Heart right ventricle (tissue), 16 donors: ENCODE results near the gene DSCAM. TPM values are rescaled to one million over a fixed set of nuclear protein-coding genes. Genes with fewer than 3 reads are reported as not detected.

ENCODE experiments used
- ATAC-seq, 8 donors: fragments of 200-7000 bp; cut with Tn5 transposase; one replicate each; pipeline ENCODE4 v1.9.1; 2020; ENCODE audit warnings: mild to moderate bottlenecking in 8 of 8, moderate library complexity in 8 of 8, moderate number of reproducible peaks in 1 of 8
- DNase-seq, 2 donors: peaks; one replicate each; pipeline ENCODE4 v3.0.0-alpha.2; 2020
- H3K27ac ChIP-seq, 10 donors: fragments of 200-600 bp; sonication (generic) in 2 of 10; one replicate each; pipeline versions ENCODE4 v1.5.0 to v1.8.0; 2020 to 2022; ENCODE audit warnings: mild to moderate bottlenecking in 3 of 10
- H3K27me3 ChIP-seq, 7 donors: fragments of 200-600 bp; one replicate each; pipeline ENCODE4 v1.8.0; 2021 to 2022; ENCODE audit warnings: mild to moderate bottlenecking in 2 of 7
- H3K36me3 ChIP-seq, 9 donors: fragments of 200-600 bp; sonication (generic) in 1 of 9; one replicate each; pipeline versions ENCODE4 v1.5.0 to v1.8.0; 2020 to 2022; ENCODE audit warnings: mild to moderate bottlenecking in 2 of 9
- H3K4me1 ChIP-seq, 9 donors: fragments of 200-600 bp; sonication (generic) in 1 of 9; one replicate each; pipeline versions ENCODE4 v1.5.0 to v1.8.0; 2020 to 2022; ENCODE audit warnings: mild to moderate bottlenecking in 4 of 9
- H3K4me3 ChIP-seq, 10 donors: fragments of 200-600 bp; sonication (generic) in 2 of 10; one replicate each; pipeline versions ENCODE4 v1.5.0 to v1.8.0; 2020 to 2022; ENCODE audit warnings: mild to moderate bottlenecking in 7 of 10, moderate library complexity in 2 of 10
- H3K9me3 ChIP-seq, 11 donors: fragments of 200-600 bp in 10 of 11; sonication (generic) in 2 of 11; one replicate each; pipeline versions ENCODE4 v1.5.0 to v1.8.0; 2013 to 2022; ENCODE audit warnings: mild to moderate bottlenecking in 2 of 11, control low read depth in 1 of 11, moderate library complexity in 1 of 11
- WGBS, 2 donors: extraction: QIAGEN DNeasy Blood & Tissue Kit; methylation state at CpG; one replicate each; pipeline ENCODE4 v1.1.7; 2013; ENCODE audit warnings: inconsistent platforms in 1 of 2; 5-methylcytosine and 5-hydroxymethylcytosine counted together
- intact Hi-C, 10 donors: fragments of 100-400 bp; cut with DNase I; formaldehyde crosslinking; loops; one replicate each; pipeline versions ENCODE4 v1.11.1 to v1.14.2; 2022
- polyA plus RNA-seq, 2 donors: library from polyadenylated mRNA; stranded (reverse); fragments of 200-250 nt; gene quantifications; one replicate each; pipeline ENCODE4 v1.2.3, GENCODE V29; 2013
- total RNA-seq, 10 donors: library from RNA; stranded (reverse); fragmentation: NEBNext Ultra II Directional in 3 of 10; extraction: Animal tissue kit (Norgen Biotek cat#: 25700) in 3 of 10; gene quantifications; one replicate each; pipeline versions ENCODE4 v1.2.1 to v1.2.4, GENCODE V29; 2021 to 2023
- TF ChIP-seq, protein P1 (sequence below), 9 donors: fragments of 200-600 bp; sonication (generic) in 2 of 9; IDR thresholded peaks; one replicate each; pipeline versions ENCODE4 v1.5.0 to v1.8.0; 2021 to 2022; ENCODE audit warnings: antibody characterized with exemption in 9 of 9, mild to moderate bottlenecking in 5 of 9, moderate library complexity in 1 of 9
- donor health status: Arrhythmogenic right ventricular cardiomyopathy.
- donor health status: ischemic (EF 13 %, LVEDD 7.1; RV severe dilation, severe dysfunction).
- donor health status: healthy with polysubstance abuse.
- donor health status: DM: no; HTN: yes; CAD: no.
- donor health status: DM: no; HTN: no; CAD: no.
- donor health status: ischemic (EF 25% LVEDD 6.9; RV normal size, moderate dysfunction).
- donor health status: ischemic (EF 25% LVEDD 5.7; RV mildly dilated, moderate dysfunction).
- donor health status: healthy.
- donor health status: DM: yes; HTN: yes; CAD: no.
- donor health status: Ischemic cardiomyopathy.
- donor health status: ischemic (EF 35%, LVEDD 5.7; RV mildly dilated, moderate dysfunction).
- donor health status: nonischemic (EF 11% LVEDD 7.7; RV severe dilation, severe dysfunction).
- donor health status: DM: yes; HTN: yes; CAD: no.
- donor health status: PGD.
- donor health status: ischemic (EF 29% LVEDD 5.4; RV normal size, mild dysfunction).
- donor health status: nonischemic (EF 23%, LVEDD 6.1; RV moderate dilation, normal function).

Gene DSCAM
- total and polyA plus RNA-seq, 12 donors = 0.03 to 0.04 TPM; not detected in 10

DNA sequence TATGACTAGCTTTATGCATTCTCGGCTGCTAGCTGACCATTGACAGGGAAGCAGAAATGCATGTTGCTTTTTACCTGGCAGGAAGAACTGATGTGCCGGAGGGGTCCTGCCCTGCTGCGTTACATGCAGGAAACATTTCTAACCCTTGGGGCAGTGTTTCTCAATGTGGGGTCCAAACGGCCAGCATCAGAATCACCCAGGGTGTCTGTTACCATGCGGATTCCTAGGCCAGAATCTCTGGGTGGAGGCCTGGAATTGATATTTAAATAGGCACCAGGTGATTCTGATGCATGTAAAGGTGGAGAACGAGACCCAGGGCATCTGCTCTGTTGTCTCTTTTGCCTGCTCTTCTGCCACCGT lies 797.0 kb downstream of the DSCAM start:
- no peaks in the 10 kb centered on the region for H3K36me3 ChIP-seq
- H3K27me3 ChIP-seq = no peaks in the 10 kb centered on the region
- no peak overlapping the region for H3K27ac ChIP-seq
- H3K4me3 ChIP-seq = no peak overlapping the region
- peaks cover 0 to 14% (median 0%) of the 10 kb centered on the region in 9 donors for H3K4me1 ChIP-seq
- intact Hi-C loops = loop anchor here in 3 of 10 donors (5.0 to 10.0 kb wide), 2 partner anchors 67 to 75 kb away; no protein-coding TSS in a partner anchor
- H3K9me3 ChIP-seq = no peaks in the 10 kb centered on the region
- DNase-seq = no peak
- TF ChIP-seq, protein P1, sequence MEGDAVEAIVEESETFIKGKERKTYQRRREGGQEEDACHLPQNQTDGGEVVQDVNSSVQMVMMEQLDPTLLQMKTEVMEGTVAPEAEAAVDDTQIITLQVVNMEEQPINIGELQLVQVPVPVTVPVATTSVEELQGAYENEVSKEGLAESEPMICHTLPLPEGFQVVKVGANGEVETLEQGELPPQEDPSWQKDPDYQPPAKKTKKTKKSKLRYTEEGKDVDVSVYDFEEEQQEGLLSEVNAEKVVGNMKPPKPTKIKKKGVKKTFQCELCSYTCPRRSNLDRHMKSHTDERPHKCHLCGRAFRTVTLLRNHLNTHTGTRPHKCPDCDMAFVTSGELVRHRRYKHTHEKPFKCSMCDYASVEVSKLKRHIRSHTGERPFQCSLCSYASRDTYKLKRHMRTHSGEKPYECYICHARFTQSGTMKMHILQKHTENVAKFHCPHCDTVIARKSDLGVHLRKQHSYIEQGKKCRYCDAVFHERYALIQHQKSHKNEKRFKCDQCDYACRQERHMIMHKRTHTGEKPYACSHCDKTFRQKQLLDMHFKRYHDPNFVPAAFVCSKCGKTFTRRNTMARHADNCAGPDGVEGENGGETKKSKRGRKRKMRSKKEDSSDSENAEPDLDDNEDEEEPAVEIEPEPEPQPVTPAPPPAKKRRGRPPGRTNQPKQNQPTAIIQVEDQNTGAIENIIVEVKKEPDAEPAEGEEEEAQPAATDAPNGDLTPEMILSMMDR (IDR thresholded peaks at IDR 0.05) = no peak
- WGBS, 2 donors = 62 to 69% methylated on average over 7 of the region's 7 CpGs
- ATAC-seq = no peak

GRCh38 chr21:40049031-40049930 lies 797.7 kb downstream of the DSCAM start:
- H3K27me3 ChIP-seq = no peaks in the 10 kb centered on the region
- intact Hi-C loops = loop anchor here in 3 of 10 donors (5.0 to 10.0 kb wide), 2 partner anchors 68 to 76 kb away; no protein-coding TSS in a partner anchor

DNA sequence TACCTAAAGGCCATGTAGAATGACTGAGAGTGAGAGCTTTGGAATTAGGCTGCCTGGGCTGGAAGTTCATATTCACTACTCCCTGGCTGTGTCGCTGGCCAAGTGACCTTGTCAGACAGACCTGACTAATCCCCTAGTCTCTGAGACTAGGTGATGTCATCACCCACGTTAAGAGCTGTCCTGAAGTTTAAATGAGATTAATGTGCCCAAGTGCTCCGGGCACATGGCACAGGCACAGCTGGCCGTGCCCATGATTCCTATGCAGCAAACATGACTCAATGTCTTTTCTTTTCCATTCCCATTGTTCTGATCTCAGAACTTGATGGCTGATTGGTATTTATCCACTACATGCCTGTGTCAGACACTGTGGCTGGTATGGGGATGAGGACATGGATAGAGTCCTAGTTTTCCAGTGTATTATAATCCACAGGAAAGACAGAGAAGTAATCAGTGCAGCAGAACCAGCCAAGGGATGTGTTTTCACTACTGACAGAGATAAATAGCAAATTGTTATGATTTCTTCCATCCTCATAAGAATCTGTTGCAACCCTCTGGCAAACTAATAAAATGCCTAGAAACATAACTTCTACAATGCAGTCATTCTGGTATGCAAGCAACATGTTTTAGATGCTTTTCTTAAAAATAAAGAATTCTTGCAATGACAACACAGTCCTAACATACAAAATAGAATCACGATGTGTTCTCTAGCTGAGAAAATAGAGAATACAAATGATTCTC lies 798.8 kb downstream of the DSCAM start:
- no peaks in the 10 kb centered on the region for H3K36me3 ChIP-seq
- H3K27ac ChIP-seq = no peak overlapping the region
- WGBS, 2 donors = 53 to 64% methylated on average over 5 of the region's 5 CpGs
- ATAC-seq (peak in 4 of 8 donors; percentile 24 to 74 (median 58)), DNase-seq (no peak)
- H3K27me3 ChIP-seq = no peaks in the 10 kb centered on the region
- no peak overlapping the region for H3K4me3 ChIP-seq
- H3K4me1 ChIP-seq = peaks cover 0 to 9% (median 0%) of the 10 kb centered on the region in 9 donors
- H3K9me3 ChIP-seq = no peaks in the 10 kb centered on the region
- intact Hi-C loops = loop anchor here in 3 of 10 donors (5.0 to 10.0 kb wide), 2 partner anchors 69 to 77 kb away; no protein-coding TSS in a partner anchor
- TF ChIP-seq, protein P1 (IDR thresholded peaks at IDR 0.05) = no peak

More at GRCh38 chr21:40049031-40049930, 797.7 kb downstream of the DSCAM start:
- 57 to 64% methylated on average over 10 of the region's 10 CpGs for WGBS, 2 donors
- H3K9me3 ChIP-seq = no peaks in the 10 kb centered on the region
- no peak for DNase-seq
- TF ChIP-seq, protein P1 (IDR thresholded peaks at IDR 0.05) = no peak
- H3K36me3 ChIP-seq = no peaks in the 10 kb centered on the region
- peaks cover 0 to 14% (median 0%) of the 10 kb centered on the region in 9 donors for H3K4me1 ChIP-seq
- H3K4me3 ChIP-seq = no peak overlapping the region
- no peak overlapping the region for H3K27ac ChIP-seq
- no peak for ATAC-seq

DNA sequence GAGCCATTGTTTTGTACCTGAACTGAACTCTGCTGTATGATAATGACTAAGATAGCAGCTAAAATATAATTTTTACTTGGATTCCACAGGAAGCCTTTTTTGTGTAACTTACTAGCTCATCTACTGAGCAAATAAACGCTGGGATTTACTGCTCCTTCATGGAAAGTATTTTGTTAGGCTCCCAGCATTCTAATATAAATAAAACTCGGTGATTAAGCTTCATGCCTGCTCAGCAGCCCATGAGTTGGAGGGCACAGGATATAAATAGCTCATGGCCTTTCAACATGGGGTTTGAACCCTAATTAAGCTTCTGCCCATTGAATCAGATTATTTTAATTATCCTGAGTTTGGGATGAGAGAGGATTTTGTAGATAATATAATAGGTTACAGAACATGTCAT lies 799.7 kb downstream of the DSCAM start:
- ATAC-seq = no peak
- Histone ChIP-seq H3K4me1 (no peaks in the 10 kb centered on the region), H3K9me3 (no peaks in the 10 kb centered on the region), H3K27me3 (no peaks in the 10 kb centered on the region), H3K27ac (no peak overlapping the region), H3K36me3 (no peaks in the 10 kb centered on the region), H3K4me3 (no peak overlapping the region)
- TF ChIP-seq, protein P1 (IDR thresholded peaks at IDR 0.05) = no peak
- 63 to 71% methylated on average over 2 of the region's 2 CpGs for WGBS, 2 donors
- no peak for DNase-seq
- intact Hi-C loops = loop anchor here in 3 of 10 donors (5.0 to 10.0 kb wide), 2 partner anchors 70 to 78 kb away; no protein-coding TSS in a partner anchor
